Right atrium auricular region (tissue), 2 donors: ENCODE results near the gene TMF1. TPM values are rescaled to one million over a fixed set of nuclear protein-coding genes. Genes with fewer than 3 reads are reported as not detected.

Experiments
- DNase-seq: peaks from one replicate; pipeline ENCODE4 v3.0.0-alpha.2; 2019; ENCODE audit warnings: low spot score
- H3K27ac ChIP-seq, 2 donors: fragments of 200-600 bp; sonication (generic); 1 replicate in 1 of 2; 2 replicates in 1 of 2; pipeline ENCODE4 v1.5.1; 2016 to 2019
- H3K27me3 ChIP-seq, 2 donors: fragments of 200-600 bp; sonication (generic); one replicate each; pipeline versions ENCODE4 v1.5.1 to v1.6.0; 2017 to 2019
- H3K36me3 ChIP-seq: fragments of 200-600 bp; sonication (generic); one replicate; pipeline ENCODE4 v1.5.1; 2016
- H3K4me1 ChIP-seq, 2 donors: fragments of 200-600 bp; sonication (generic); one replicate each; pipeline versions ENCODE4 v1.5.1 to v1.6.0; 2017 to 2019
- H3K4me3 ChIP-seq, 2 donors: fragments of 200-600 bp; sonication (generic); 1 replicate in 1 of 2; 2 replicates in 1 of 2; pipeline ENCODE4 v1.5.1; 2017 to 2019; ENCODE audit warnings: mild to moderate bottlenecking in 1 of 2, moderate library complexity in 1 of 2
- H3K9me3 ChIP-seq, 2 donors: fragments of 200-600 bp; sonication (generic); one replicate each; pipeline ENCODE4 v1.5.1; 2019
- CTCF ChIP-seq, 2 donors: fragments of 200-600 bp; sonication (generic); IDR thresholded peaks; one replicate each; pipeline ENCODE4 v1.5.1; 2019; ENCODE audit warnings: antibody characterized with exemption in 2 of 2
- total RNA-seq, 2 donors: library from RNA; depleted of rRNA; stranded (reverse); fragments of >200 nt; gene quantifications; one replicate each; pipeline ENCODE4 v1.1.0, GENCODE V29; 2016

The TMF1 gene
- total RNA-seq, 2 donors from 2014 or later = 15.6 to 21.3 TPM

- Histone ChIP-seq H3K9me3 (no peaks in the 10 kb centered on the region), H3K4me3 (no peak overlapping the region), H3K4me1 (peaks cover 0 to 90% of the 10 kb centered on the region in 2 donors), H3K27ac (peak overlapping the region; percentile 24 to 71), H3K36me3 (no peaks in the 10 kb centered on the region), H3K27me3 (no peaks in the 10 kb centered on the region)
- DNase-seq = no peak
- no peak for TF ChIP-seq CTCF (IDR thresholded peaks at IDR 0.05)
Observed at GRCh38 chr3:69094467-69095205, 42.5 kb upstream of the TMF1 start.

- no peak for DNase-seq
- Histone ChIP-seq H3K27me3 (no peaks in the 10 kb centered on the region), H3K4me3 (no peak overlapping the region), H3K4me1 (peaks cover 0 to 97% of the 10 kb centered on the region in 2 donors), H3K36me3 (no peaks in the 10 kb centered on the region), H3K27ac (peak overlapping the region; percentile 53 to 71), H3K9me3 (no peaks in the 10 kb centered on the region)
- TF ChIP-seq CTCF (IDR thresholded peaks at IDR 0.05) = no peak
Observed at GRCh38 chr3:69092030-69092516, 39.9 kb upstream of the TMF1 start.

- H3K27me3 ChIP-seq = no peaks in the 10 kb centered on the region
- no peak for DNase-seq
- peaks cover 0 to 99% of the 10 kb centered on the region in 2 donors for H3K4me1 ChIP-seq
- peak overlapping the region; percentile 53 to 71 for H3K27ac ChIP-seq
- H3K9me3 ChIP-seq = no peaks in the 10 kb centered on the region
- no peaks in the 10 kb centered on the region for H3K36me3 ChIP-seq
- no peak for TF ChIP-seq CTCF (IDR thresholded peaks at IDR 0.05)
- no peak overlapping the region for H3K4me3 ChIP-seq
Observed at GRCh38 chr3:69091389-69092029, 39.4 kb upstream of the TMF1 start.

- H3K27me3 ChIP-seq = no peaks in the 10 kb centered on the region
- no peak overlapping the region for H3K4me3 ChIP-seq
- no peaks in the 10 kb centered on the region for H3K9me3 ChIP-seq
- peak overlapping the region in 1 of 2 donors; percentile 40 for H3K27ac ChIP-seq
- no peaks in the 10 kb centered on the region for H3K36me3 ChIP-seq
- TF ChIP-seq CTCF (IDR thresholded peaks at IDR 0.05) = no peak
- no peak for DNase-seq
- peaks cover 0 to 92% of the 10 kb centered on the region in 2 donors for H3K4me1 ChIP-seq
Observed at GRCh38 chr3:69090021-69090420, 37.9 kb upstream of the TMF1 start.

- H3K36me3 ChIP-seq = no peaks in the 10 kb centered on the region
- H3K4me3 ChIP-seq = peak overlapping the region in 1 of 2 donors; percentile 3
- H3K9me3 ChIP-seq = no peaks in the 10 kb centered on the region
- no peaks in the 10 kb centered on the region for H3K27me3 ChIP-seq
- TF ChIP-seq CTCF (IDR thresholded peaks at IDR 0.05) = no peak
- DNase-seq = no peak
- H3K4me1 ChIP-seq = peaks cover 0 to 88% of the 10 kb centered on the region in 2 donors
- peak overlapping the region; percentile 96 for H3K27ac ChIP-seq
Observed at GRCh38 chr3:69088063-69088462, 35.9 kb upstream of the TMF1 start.
